Adrenal gland (tissue), 5 donors: ENCODE measurements around the gene TERF2IP.

Source experiments
- POLR2A ChIP-seq, 2 donors: fragments of 450-650 bp; IDR thresholded peaks; one replicate each; pipeline ENCODE4 v1.6.1; 2017; ENCODE audit warnings: antibody characterized with exemption in 2 of 2, mild to moderate bottlenecking in 2 of 2, moderate library complexity in 1 of 2
- TF ChIP-seq, protein P1 (sequence below), 6 experiments: fragments of 450-650 bp in 4 of 6; fragments of 200-600 bp in 2 of 6; sonication (generic) in 1 of 6; IDR thresholded peaks; 1 replicate in 5 of 6; 2 replicates in 1 of 6; pipeline versions ENCODE4 v1.5.1 to v1.8.0; 2016 to 2021; ENCODE audit warnings: antibody characterized with exemption in 6 of 6, mild to moderate bottlenecking in 2 of 6, moderate library complexity in 1 of 6
- donor health status: DM: no; HTN: no; CAD: no.

DNA sequence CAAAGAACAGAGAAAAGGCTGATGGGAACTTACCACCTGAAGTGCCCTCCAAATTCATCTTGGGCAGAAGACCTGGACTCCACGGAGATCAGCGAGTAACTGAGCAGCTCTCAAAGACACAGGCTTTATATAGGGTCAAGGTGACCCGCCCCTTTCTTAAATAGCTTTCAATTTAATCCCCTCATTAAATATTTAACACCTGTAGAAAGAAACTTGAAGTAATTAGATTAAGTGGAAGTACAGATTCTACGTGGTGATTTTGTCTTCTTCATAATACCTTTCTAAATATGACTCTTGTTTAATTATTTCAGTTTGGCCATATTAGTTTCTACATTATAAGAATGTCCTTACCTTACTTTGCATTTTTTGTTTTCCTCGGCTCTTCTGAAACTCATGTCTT lies 53.8 kb downstream of the TERF2IP start, which contains the start of gene DUXB:
- TF ChIP-seq, protein P1, sequence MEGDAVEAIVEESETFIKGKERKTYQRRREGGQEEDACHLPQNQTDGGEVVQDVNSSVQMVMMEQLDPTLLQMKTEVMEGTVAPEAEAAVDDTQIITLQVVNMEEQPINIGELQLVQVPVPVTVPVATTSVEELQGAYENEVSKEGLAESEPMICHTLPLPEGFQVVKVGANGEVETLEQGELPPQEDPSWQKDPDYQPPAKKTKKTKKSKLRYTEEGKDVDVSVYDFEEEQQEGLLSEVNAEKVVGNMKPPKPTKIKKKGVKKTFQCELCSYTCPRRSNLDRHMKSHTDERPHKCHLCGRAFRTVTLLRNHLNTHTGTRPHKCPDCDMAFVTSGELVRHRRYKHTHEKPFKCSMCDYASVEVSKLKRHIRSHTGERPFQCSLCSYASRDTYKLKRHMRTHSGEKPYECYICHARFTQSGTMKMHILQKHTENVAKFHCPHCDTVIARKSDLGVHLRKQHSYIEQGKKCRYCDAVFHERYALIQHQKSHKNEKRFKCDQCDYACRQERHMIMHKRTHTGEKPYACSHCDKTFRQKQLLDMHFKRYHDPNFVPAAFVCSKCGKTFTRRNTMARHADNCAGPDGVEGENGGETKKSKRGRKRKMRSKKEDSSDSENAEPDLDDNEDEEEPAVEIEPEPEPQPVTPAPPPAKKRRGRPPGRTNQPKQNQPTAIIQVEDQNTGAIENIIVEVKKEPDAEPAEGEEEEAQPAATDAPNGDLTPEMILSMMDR (IDR thresholded peaks at IDR 0.05): no peak
- no peak for TF ChIP-seq POLR2A (IDR thresholded peaks at IDR 0.05)
